GM20000 (cell line): ENCODE data around the gene SEZ6L.
"Not testable (repeated sequence)": the region's sequence is repeated elsewhere in the genome, so short reads cannot be mapped to it uniquely, and the experiment has no call there.

Experiments used
- DNase-seq: peaks from one replicate; pipeline ENCODE4 v3.0.0; 2012; ENCODE audit warnings: low spot score
- TF ChIP-seq, protein P1 (sequence below): IDR thresholded peaks from 2 replicates; pipeline ENCODE4 v1.5.1; 2012; ENCODE audit warnings: mild to moderate bottlenecking, control low read depth; ENCODE audit errors: extremely low read depth, missing control alignments

Gene SEZ6L

DNA sequence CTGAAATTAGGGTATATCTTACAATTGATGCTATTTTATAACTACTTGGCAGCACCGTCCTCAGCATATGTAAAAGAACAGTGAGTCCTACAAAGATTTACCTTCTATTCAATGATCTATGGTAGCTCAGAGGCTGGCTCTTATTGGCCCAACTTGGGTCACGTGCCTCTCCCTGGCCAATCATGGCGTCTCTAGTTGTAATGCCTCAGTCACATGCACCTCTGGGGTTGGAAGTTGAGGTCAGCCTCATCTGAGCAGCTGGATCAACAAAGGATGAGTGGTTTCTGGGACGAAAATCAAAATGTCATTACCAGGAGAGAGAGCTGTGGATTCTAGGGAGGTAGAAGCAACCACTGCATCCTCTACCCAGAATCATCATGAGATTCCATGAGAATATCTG lies 236.9 kb downstream of the SEZ6L start:
- DNase-seq, result no peak
- TF ChIP-seq, protein P1, sequence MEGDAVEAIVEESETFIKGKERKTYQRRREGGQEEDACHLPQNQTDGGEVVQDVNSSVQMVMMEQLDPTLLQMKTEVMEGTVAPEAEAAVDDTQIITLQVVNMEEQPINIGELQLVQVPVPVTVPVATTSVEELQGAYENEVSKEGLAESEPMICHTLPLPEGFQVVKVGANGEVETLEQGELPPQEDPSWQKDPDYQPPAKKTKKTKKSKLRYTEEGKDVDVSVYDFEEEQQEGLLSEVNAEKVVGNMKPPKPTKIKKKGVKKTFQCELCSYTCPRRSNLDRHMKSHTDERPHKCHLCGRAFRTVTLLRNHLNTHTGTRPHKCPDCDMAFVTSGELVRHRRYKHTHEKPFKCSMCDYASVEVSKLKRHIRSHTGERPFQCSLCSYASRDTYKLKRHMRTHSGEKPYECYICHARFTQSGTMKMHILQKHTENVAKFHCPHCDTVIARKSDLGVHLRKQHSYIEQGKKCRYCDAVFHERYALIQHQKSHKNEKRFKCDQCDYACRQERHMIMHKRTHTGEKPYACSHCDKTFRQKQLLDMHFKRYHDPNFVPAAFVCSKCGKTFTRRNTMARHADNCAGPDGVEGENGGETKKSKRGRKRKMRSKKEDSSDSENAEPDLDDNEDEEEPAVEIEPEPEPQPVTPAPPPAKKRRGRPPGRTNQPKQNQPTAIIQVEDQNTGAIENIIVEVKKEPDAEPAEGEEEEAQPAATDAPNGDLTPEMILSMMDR, result no peak

DNA sequence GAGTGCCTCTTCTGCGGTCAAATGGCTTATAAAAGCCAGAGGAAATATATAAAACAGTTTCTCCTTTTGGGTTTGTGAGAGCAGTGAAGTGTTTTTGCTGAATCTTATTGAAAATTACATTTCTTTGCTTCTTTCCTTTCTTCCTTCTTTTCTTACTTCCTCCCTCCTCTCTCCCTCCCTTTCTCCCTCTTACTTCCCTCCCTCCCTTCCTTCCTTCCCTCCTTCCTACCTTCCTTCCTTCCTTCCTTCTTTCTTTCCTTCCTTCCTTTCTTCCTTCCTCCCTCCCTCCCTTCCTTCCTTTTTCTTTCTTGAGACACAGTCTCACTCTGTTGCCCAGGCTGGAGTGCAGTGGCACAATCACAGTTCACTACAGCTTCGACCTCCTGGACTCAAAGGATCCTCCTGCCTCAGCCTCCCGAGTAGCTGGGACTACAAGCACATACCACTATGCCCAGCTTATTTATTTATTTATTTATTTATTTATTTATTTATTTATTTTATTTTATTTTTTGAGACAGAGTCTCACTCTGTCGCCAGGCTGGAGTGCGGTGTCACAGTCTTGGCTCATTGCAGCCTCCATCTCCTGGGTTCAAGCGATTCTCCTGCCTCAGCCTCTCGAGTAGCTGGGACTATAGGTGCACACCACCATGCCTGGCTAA lies 239.4 kb downstream of the SEZ6L start:
- not testable (repeated sequence) for DNase-seq

DNA sequence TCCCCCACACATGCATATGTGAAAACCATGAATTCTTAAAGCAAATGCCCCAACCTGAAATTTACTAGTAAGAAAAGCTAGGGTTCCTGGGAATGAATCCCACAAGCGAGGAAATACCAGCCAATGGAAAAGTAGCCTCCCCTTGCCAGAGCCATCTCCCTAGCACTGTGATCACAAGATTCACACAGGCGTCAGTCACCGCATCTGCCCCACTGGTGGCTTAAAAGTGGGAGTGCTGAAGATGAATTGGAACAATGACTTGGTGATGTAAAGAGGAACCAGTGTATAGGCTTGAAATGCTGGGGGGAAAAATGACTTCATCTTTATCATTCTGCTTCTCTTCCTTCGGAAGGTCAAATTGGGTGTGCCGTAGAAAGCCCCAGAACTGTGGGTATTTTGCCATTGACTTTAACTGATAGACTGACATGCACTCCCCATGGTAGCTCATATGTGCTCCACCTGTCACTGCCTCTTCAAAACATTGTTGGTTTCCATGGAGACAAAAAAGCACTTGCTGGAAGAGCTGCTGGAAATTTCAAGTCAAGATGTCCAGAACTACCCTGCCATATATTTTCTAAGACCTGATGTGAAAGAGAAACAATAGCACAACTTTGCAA lies 240.6 kb downstream of the SEZ6L start:
- TF ChIP-seq, protein P1, result no peak
- no peak for DNase-seq

DNA sequence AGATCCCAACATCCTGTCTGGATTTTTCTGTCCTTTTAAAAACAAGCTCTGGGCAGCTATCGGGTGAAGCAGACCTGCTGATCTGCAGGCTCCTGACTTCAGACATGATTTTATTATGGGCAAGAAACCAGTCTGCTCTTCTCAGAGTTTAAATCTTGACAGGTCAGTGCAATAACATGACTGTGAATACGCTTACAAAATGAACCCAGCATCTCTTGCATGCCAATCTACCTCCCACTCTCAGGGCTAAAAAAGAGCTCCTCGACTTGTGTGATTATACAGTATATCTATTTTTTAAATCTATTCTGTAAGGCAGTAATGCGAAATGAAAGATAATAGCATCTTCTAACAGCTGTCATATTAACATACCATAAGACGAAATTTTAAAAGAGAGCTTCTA lies 241.1 kb downstream of the SEZ6L start:
- no peak for DNase-seq
- TF ChIP-seq, protein P1, result no peak

DNA sequence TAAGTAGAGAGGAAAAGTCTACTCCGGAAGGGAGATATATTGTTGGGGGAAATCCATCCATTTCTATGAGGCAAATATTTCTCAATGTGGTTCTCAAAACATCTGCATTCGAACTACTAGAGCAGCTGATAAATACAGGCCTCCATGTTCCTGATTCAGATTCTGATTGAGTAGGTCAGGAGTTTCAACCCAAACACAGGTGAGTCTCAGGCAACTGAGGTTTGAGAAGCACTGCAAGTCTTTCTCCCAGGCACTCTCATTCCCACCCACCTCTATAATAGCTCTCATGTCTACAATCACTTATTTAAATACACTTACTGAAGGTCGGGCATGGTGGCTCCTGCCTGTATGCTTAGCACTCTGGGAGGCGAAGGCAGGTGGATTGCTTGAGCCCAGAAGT lies 245.1 kb downstream of the SEZ6L start:
- TF ChIP-seq, protein P1, result no peak
- no peak for DNase-seq

DNA sequence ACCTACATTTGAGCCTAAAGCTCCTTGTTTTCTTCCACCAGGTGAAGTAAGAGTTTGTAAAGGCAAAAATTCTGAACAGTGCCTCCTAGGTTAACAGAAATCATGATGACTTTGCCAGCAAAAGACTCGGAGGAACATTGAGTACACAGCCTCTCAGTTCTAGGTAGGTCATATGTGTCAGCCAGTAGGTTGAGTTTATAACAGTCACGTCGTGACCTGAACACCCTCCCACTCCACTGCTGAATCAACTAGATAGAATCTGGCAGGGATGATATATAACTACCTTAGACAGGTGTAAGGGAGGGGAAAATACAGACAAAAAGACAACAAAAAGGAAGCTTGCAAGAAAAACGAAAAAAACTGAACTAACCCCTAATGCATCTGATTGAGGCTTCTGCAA lies 247.0 kb downstream of the SEZ6L start:
- TF ChIP-seq, protein P1, result no peak
- DNase-seq, result no peak

DNA sequence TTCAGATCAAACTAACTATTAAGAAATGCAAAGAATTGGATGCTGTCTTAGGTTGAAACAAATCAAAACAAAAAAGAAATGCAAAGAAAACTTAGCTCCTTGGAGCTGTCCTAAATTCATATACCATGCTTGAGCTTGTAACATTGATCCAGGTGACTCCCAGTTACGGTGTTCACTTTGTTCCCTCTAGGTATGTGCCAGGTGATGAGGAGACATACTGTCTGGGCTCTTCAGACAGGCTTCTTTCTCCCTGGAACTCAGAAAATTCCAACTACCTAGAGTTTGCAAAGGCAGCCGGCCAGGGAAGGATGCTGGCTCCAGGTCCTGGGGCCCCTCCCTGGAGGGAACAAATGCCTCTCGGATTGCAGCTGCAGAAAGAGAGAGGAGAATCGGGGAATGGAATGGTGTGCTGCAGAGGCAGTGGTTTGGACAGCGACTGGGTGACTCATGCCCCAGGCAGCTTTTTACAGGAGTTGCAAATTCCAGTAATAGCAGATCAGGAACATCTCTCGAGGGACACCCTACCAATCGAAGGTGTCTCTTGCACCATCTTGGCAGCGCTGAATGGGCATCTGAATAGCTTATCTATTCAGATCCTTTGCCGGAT lies 247.5 kb downstream of the SEZ6L start:
- TF ChIP-seq, protein P1, result no peak
- no peak for DNase-seq

DNA sequence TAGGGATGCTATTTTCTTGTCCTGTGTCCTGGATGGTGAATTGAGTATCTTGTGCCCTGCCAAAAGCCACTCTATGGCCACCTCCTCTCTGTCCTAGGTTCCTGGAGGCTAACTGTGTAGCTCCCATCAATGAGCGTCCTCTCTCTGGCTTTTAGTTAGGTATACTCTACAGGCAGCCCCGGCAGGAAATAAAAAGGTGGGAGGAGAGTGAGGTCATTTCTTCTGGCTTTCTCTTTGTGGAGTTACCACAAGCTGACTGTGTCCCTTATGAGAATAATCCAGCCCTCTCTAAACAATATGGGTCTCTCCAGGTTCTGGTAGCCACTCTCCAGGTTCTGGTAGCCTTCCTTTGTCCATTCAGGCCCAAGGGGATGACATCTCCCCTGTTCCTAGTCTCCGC lies 248.1 kb downstream of the SEZ6L start:
- TF ChIP-seq, protein P1, result no peak
- no peak for DNase-seq
